ENCODE measurements around the gene BABAM2. TPM values are rescaled to one million over a fixed set of nuclear protein-coding genes. Genes with fewer than 3 reads are reported as not detected.
A peak's percentile ranks its signal among the peaks of the same experiment; 100 is the strongest.

BABAM2 gene
- total RNA-seq, 6 experiments from 2014 or later: 17.1 to 39.4 (median 25.5) TPM

- intact Hi-C loops (cut with DNase I): no loop called here
- no peaks in the 10 kb centered on the region for H3K4me1 ChIP-seq
- DNase-seq: no peak
- H3K27ac ChIP-seq: no peak overlapping the region
- TF ChIP-seq, protein P1, sequence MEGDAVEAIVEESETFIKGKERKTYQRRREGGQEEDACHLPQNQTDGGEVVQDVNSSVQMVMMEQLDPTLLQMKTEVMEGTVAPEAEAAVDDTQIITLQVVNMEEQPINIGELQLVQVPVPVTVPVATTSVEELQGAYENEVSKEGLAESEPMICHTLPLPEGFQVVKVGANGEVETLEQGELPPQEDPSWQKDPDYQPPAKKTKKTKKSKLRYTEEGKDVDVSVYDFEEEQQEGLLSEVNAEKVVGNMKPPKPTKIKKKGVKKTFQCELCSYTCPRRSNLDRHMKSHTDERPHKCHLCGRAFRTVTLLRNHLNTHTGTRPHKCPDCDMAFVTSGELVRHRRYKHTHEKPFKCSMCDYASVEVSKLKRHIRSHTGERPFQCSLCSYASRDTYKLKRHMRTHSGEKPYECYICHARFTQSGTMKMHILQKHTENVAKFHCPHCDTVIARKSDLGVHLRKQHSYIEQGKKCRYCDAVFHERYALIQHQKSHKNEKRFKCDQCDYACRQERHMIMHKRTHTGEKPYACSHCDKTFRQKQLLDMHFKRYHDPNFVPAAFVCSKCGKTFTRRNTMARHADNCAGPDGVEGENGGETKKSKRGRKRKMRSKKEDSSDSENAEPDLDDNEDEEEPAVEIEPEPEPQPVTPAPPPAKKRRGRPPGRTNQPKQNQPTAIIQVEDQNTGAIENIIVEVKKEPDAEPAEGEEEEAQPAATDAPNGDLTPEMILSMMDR (IDR thresholded peaks at IDR 0.05): no peak
- no peak for TF ChIP-seq POLR2A (IDR thresholded peaks at IDR 0.05)
- ATAC-seq: peak in 2 of 4 donors; percentile 32 to 86
- H3K36me3 ChIP-seq: no peaks in the 10 kb centered on the region
- no peak overlapping the region for H3K4me3 ChIP-seq
- H3K9me3 ChIP-seq: no peaks in the 10 kb centered on the region
- no peaks in the 10 kb centered on the region for H3K27me3 ChIP-seq
Measured at GRCh38 chr2:27992787-27993401, 102.4 kb downstream of the BABAM2 start.

GRCh38 chr2:27993402-27993787, 102.9 kb downstream of the BABAM2 start:
- no peaks in the 10 kb centered on the region for H3K4me1 ChIP-seq
- H3K4me3 ChIP-seq: no peak overlapping the region
- WGBS (ENCODE audit: insufficient coverage, low coverage, low lambda C conversion rate, missing lambda C conversion rate): 80% methylated on average over 1 of the region's 1 CpG
- ATAC-seq: peak in 1 of 4 donors; percentile 16
- intact Hi-C loops (cut with DNase I): no loop called here
- H3K27ac ChIP-seq: no peak overlapping the region
- no peaks in the 10 kb centered on the region for H3K27me3 ChIP-seq
- no peaks in the 10 kb centered on the region for H3K36me3 ChIP-seq
- H3K9me3 ChIP-seq: no peaks in the 10 kb centered on the region
- DNase-seq: no peak
- TF ChIP-seq, protein P1 (IDR thresholded peaks at IDR 0.05): no peak
- no peak for TF ChIP-seq POLR2A (IDR thresholded peaks at IDR 0.05)

DNA sequence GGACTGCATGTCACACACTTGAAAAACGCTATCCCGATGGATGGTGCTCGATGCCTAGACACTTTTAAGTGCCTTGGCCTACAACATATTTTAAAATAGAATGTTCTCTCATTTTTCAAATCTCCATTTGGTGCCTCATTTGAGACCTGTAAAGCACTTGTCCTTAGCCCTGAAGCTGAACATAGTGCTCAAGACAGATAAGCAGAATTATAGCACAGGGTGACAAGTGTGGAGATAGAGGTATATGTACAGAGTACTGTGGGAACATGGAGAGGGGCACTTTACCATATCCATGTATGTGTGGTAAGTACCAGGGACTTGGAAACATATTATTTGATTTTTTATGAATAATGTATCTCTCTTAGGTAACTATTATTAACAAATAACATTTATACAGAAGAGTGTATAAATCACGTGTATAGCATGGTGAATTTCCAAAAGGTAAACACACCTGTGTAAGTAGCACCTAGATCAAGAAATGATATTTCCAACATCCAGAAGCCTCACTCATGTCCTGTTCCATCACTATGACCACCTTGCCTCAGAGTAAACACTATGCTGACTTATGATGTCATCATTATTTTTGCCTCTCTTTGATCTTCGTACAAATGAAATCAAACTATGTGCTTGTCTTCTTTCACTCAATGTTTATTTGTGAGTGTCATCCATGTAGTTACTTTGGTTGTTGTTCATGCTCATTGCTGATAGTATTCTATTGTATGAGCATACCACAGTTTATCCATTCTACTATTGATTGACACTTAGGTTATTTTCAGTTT, 103.6 kb downstream of the BABAM2 start:
- H3K4me1 ChIP-seq: no peaks in the 10 kb centered on the region
- H3K27ac ChIP-seq: no peak overlapping the region
- ATAC-seq (no peak), DNase-seq (no peak)
- H3K4me3 ChIP-seq: no peak overlapping the region
- 92% methylated on average over 5 of the region's 5 CpGs for WGBS (ENCODE audit: insufficient coverage, low coverage, low lambda C conversion rate, missing lambda C conversion rate)
- H3K27me3 ChIP-seq: no peaks in the 10 kb centered on the region
- TF ChIP-seq, protein P1 (IDR thresholded peaks at IDR 0.05): no peak
- no peaks in the 10 kb centered on the region for H3K9me3 ChIP-seq
- no peaks in the 10 kb centered on the region for H3K36me3 ChIP-seq
- intact Hi-C loops (cut with DNase I): no loop called here

- ATAC-seq: no peak
- intact Hi-C loops (cut with DNase I): no loop called here
- 79% methylated on average over 5 of the region's 5 CpGs for WGBS (ENCODE audit: insufficient coverage, low coverage, low lambda C conversion rate, missing lambda C conversion rate)
Measured at GRCh38 chr2:27996156-27996922, 105.8 kb downstream of the BABAM2 start.

More at GRCh38 chr2:27996156-27996922, 105.8 kb downstream of the BABAM2 start:
- Histone ChIP-seq H3K9me3 (no peaks in the 10 kb centered on the region), H3K4me3 (no peak overlapping the region), H3K4me1 (no peaks in the 10 kb centered on the region), H3K27ac (no peak overlapping the region), H3K27me3 (no peaks in the 10 kb centered on the region), H3K36me3 (no peaks in the 10 kb centered on the region)
- no peak for DNase-seq
- TF ChIP-seq, protein P1 (IDR thresholded peaks at IDR 0.05): no peak
- no peak for TF ChIP-seq POLR2A (IDR thresholded peaks at IDR 0.05)

Measured in right lobe of liver (tissue), 6 donors.